ENCODE results near the gene HS2ST1.

Gene HS2ST1

GRCh38 chr1:86906419-86906818 lies 8.0 kb upstream of the HS2ST1 start:
- CTCF ChIA-PET = interaction anchor here (0.6 kb wide), 1 partner anchor 1418 kb away, joined by 3 read pairs; no protein-coding TSS in a partner anchor
- POLR2A ChIA-PET = interaction anchor here (1.0 kb wide), 1 partner anchor 202 kb away, joined by 3 read pairs; the partner anchor contains the start of gene SH3GLB1
- no peak for TF ChIP-seq FOXA1 (IDR thresholded peaks at IDR 0.05)
- no peak for TF ChIP-seq L3MBTL2 (conservative IDR thresholded peaks at IDR 0.05)
- no peak for TF ChIP-seq NFRKB (IDR thresholded peaks at IDR 0.05)
- TF ChIP-seq SUZ12 (IDR thresholded peaks at IDR 0.05) = no peak
- no peak for TF ChIP-seq LEF1 (IDR thresholded peaks at IDR 0.05; ENCODE audit: borderline replicate concordance)
- no peak for TF ChIP-seq ELF4 (IDR thresholded peaks at IDR 0.05)
- TF ChIP-seq BHLHE40 (IDR thresholded peaks at IDR 0.05; ENCODE audit: borderline replicate concordance) = no peak
- no peak for TF ChIP-seq ARNT (IDR thresholded peaks at IDR 0.05)
- no peak for TF ChIP-seq TARDBP (IDR thresholded peaks at IDR 0.05)
- TF ChIP-seq SP1 (IDR thresholded peaks at IDR 0.05) = no peak
- TF ChIP-seq HDGF (IDR thresholded peaks at IDR 0.05; ENCODE audit: borderline replicate concordance) = no peak
- no peak for TF ChIP-seq FOXM1 (IDR thresholded peaks at IDR 0.05; ENCODE audit: borderline replicate concordance)
- no peak for TF ChIP-seq PKNOX1 (IDR thresholded peaks at IDR 0.05)
- TF ChIP-seq FOXK2 (IDR thresholded peaks at IDR 0.05) = no peak
- no peak for TF ChIP-seq CTBP1 (IDR thresholded peaks at IDR 0.05; ENCODE audit: borderline replicate concordance)
- TF ChIP-seq ZNF384 (IDR thresholded peaks at IDR 0.05) = no peak
- peak; percentile 16 for DNase-seq (ENCODE audit: extremely low spot score)

GRCh38 chr1:86912281-86912900 lies 2.0 kb upstream of the HS2ST1 start:
- DNase-seq (ENCODE audit: extremely low spot score) = no peak
- POLR2A ChIA-PET = no interaction called here
- TF ChIP-seq BHLHE40 (IDR thresholded peaks at IDR 0.05; ENCODE audit: borderline replicate concordance) = no peak
- no peak for TF ChIP-seq L3MBTL2 (conservative IDR thresholded peaks at IDR 0.05)
- no peak for TF ChIP-seq HDGF (IDR thresholded peaks at IDR 0.05; ENCODE audit: borderline replicate concordance)
- TF ChIP-seq FOXA1 (IDR thresholded peaks at IDR 0.05) = no peak
- no peak for TF ChIP-seq CTBP1 (IDR thresholded peaks at IDR 0.05; ENCODE audit: borderline replicate concordance)
- no peak for TF ChIP-seq NFRKB (IDR thresholded peaks at IDR 0.05)
- TF ChIP-seq ZNF384 (IDR thresholded peaks at IDR 0.05) = no peak
- no peak for TF ChIP-seq PKNOX1 (IDR thresholded peaks at IDR 0.05)
- CTCF ChIA-PET = interaction anchor here (1.2 kb wide), 1 partner anchor 208 kb away, joined by 4 read pairs; the partner anchor contains the start of gene SH3GLB1

DNA sequence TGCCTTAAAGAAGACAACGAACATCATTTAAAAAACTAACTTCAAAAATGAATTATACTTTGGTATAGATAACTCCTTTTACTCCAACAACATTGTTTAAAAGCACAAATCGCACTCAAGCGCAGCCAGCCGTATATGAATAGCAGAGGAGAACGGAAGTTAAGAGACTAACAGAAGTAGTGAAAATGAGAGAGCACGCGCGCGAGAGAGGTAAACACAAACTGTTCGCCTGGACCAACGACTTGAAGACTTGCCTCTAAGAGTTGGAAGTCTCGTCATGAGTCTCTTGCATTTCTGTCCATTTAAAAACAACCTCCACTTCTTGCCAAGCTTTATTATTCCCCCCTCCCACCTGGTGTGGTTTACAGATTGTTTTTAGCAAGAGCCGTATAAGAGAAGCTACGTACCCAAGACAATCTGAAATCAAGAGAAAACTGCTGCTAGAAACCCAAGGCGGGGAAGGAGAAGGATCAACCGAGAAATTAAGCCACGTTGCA lies 988 bp upstream of the HS2ST1 start:
- TF ChIP-seq ELF4 (IDR thresholded peaks at IDR 0.05) = no peak
- no peak for TF ChIP-seq SUZ12 (IDR thresholded peaks at IDR 0.05)
- TF ChIP-seq TARDBP (IDR thresholded peaks at IDR 0.05) = no peak
- TF ChIP-seq ARNT (IDR thresholded peaks at IDR 0.05) = no peak
- TF ChIP-seq L3MBTL2 (conservative IDR thresholded peaks at IDR 0.05) = peak; percentile 8; the same call in 1 of the 2 replicates
- TF ChIP-seq NFRKB (IDR thresholded peaks at IDR 0.05) = no peak
- ChIA-PET CTCF (no interaction called here), POLR2A (interaction anchor here (0.5 to 1.4 kb wide), 7 partner anchors 8 to 88 kb away, joined by 3 to 6 read pairs (median 4); no protein-coding TSS in a partner anchor)
- DNase-seq (ENCODE audit: extremely low spot score) = no peak

DNA sequence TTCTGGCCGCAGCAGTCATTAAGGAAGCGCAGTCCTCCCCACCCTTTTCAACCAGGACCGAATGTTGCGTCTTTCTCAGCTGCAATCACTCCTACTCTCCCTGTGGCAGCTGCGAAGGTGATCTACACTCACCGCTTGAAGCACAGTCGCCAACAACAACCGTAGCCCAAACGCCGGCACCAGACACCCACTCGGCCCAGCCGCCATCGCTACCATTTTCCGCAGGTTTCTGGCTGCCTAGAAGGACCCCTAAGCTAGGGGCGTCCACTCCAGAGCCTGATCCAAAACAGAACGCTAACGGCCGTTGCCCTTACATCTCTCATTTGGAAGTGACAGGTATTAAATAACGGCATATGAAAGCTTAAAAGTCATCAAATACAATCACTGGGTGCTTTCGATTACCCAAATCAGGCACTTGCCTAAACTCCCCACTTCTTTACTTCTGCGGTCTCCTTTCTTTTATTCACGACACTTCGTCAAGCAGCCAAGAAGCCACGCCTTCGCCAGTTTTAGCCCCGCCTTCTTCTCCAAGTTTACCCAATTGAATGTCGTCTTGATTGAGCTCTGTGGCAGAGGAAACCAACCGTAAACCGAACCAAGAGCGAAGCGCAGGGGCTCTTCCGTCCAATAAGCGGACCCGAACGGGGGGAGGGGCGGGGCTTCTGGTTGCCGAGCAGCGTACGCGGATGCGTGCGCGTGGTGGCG lies 387 bp upstream of the HS2ST1 start, which contains the start of gene SELENOF:
Gene SELENOF (minus strand): TSS at position 231 of the 705 bp plus-strand sequence. CDS start 15 bp downstream, at position 216.
- DNase-seq (ENCODE audit: extremely low spot score) = peak; percentile 97
- TF ChIP-seq BHLHE40 (IDR thresholded peaks at IDR 0.05; ENCODE audit: borderline replicate concordance) (no peak), SUZ12 (IDR thresholded peaks at IDR 0.05) (no peak), NFRKB (IDR thresholded peaks at IDR 0.05) (peak; percentile 72), ARNT (IDR thresholded peaks at IDR 0.05) (no peak), PKNOX1 (IDR thresholded peaks at IDR 0.05) (peak; percentile 72; the same call in 1 of the 2 replicates), ZNF384 (IDR thresholded peaks at IDR 0.05) (no peak), L3MBTL2 (conservative IDR thresholded peaks at IDR 0.05) (no peak; the same call in 1 of the 2 replicates), CTBP1 (IDR thresholded peaks at IDR 0.05; ENCODE audit: borderline replicate concordance) (no peak)
- POLR2A ChIA-PET = interaction anchor here (0.5 to 2.9 kb wide), 27 partner anchors 9 to 414 kb away, joined by 3 to 24 read pairs (median 4); partner anchors contain the start of gene LMO4
- CTCF ChIA-PET = interaction anchor here (1.2 kb wide), 1 partner anchor 111 kb away, joined by 3 read pairs; no protein-coding TSS in a partner anchor

- DNase-seq (ENCODE audit: extremely low spot score) = peak; percentile 50
- ChIA-PET POLR2A (interaction anchor here (0.8 to 2.9 kb wide), 7 partner anchors 14 to 168 kb away, joined by 3 to 24 read pairs (median 4); no protein-coding TSS in a partner anchor), CTCF (interaction anchor here (0.6 to 1.2 kb wide), 3 partner anchors 110 to 199 kb away, joined by 3 to 5 read pairs (median 3); no protein-coding TSS in a partner anchor)
- TF ChIP-seq L3MBTL2 (conservative IDR thresholded peaks at IDR 0.05) (peak; percentile 74), ELF4 (IDR thresholded peaks at IDR 0.05) (no peak), HDGF (IDR thresholded peaks at IDR 0.05; ENCODE audit: borderline replicate concordance) (no peak), SUZ12 (IDR thresholded peaks at IDR 0.05) (no peak), BHLHE40 (IDR thresholded peaks at IDR 0.05; ENCODE audit: borderline replicate concordance) (no peak)
These were observed 732 bp downstream of the HS2ST1 start for GRCh38 chr1:86914998-86915736.
